ENCODE measurements around the gene FYB2.

The FYB2 gene

GRCh38 chr1:56806804-56807203 lies 12.4 kb downstream of the FYB2 start:
- TF ChIP-seq CTCF (conservative IDR thresholded peaks at IDR 0.05; ENCODE audit: low read depth, low read length) = no peak

GRCh38 chr1:56803561-56804156 lies 15.5 kb downstream of the FYB2 start:
- no peak overlapping the region for H2AFZ ChIP-seq (ENCODE audit: low read depth)
- peak; percentile 47 for TF ChIP-seq CTCF (conservative IDR thresholded peaks at IDR 0.05; ENCODE audit: low read depth, low read length)
- H3K79me2 ChIP-seq (ENCODE audit: insufficient read depth, low read depth) = no peaks in the 10 kb centered on the region
- H3K36me3 ChIP-seq (ENCODE audit: insufficient read depth) = no peaks in the 10 kb centered on the region
- no peak overlapping the region for H3K4me3 ChIP-seq (IDR thresholded peaks at IDR 0.05; ENCODE audit: insufficient read depth, low read depth, low read length)
- no peaks in the 10 kb centered on the region for H3K4me1 ChIP-seq (ENCODE audit: low read depth, poor library complexity, severe bottlenecking)
- no peak overlapping the region for H3K27ac ChIP-seq
- no peaks in the 10 kb centered on the region for H3K27me3 ChIP-seq (ENCODE audit: insufficient read depth, low read depth)
- no peak overlapping the region for H3K4me2 ChIP-seq
- H3K9ac ChIP-seq = no peak overlapping the region
- no peaks in the 10 kb centered on the region for H4K20me1 ChIP-seq (ENCODE audit: insufficient read depth)

More at GRCh38 chr1:56806804-56807203, 12.4 kb downstream of the FYB2 start:
- Histone ChIP-seq H3K27ac (no peak overlapping the region), H4K20me1 (ENCODE audit: insufficient read depth) (no peaks in the 10 kb centered on the region), H3K4me2 (no peak overlapping the region), H2AFZ (ENCODE audit: low read depth) (no peak overlapping the region), H3K36me3 (ENCODE audit: insufficient read depth) (no peaks in the 10 kb centered on the region), H3K27me3 (ENCODE audit: insufficient read depth, low read depth) (no peaks in the 10 kb centered on the region), H3K4me1 (ENCODE audit: low read depth, poor library complexity, severe bottlenecking) (no peaks in the 10 kb centered on the region), H3K79me2 (ENCODE audit: insufficient read depth, low read depth) (no peaks in the 10 kb centered on the region), H3K9ac (no peak overlapping the region), H3K4me3 (IDR thresholded peaks at IDR 0.05; ENCODE audit: insufficient read depth, low read depth, low read length) (no peak overlapping the region)

GRCh38 chr1:56799605-56800400 lies 19.4 kb downstream of the FYB2 start:
- H4K20me1 ChIP-seq (ENCODE audit: insufficient read depth) = no peaks in the 10 kb centered on the region
- no peak overlapping the region for H2AFZ ChIP-seq (ENCODE audit: low read depth)
- no peak overlapping the region for H3K4me3 ChIP-seq (IDR thresholded peaks at IDR 0.05; ENCODE audit: insufficient read depth, low read depth, low read length)
- no peaks in the 10 kb centered on the region for H3K36me3 ChIP-seq (ENCODE audit: insufficient read depth)
- no peaks in the 10 kb centered on the region for H3K27me3 ChIP-seq (ENCODE audit: insufficient read depth, low read depth)
- H3K4me1 ChIP-seq (ENCODE audit: low read depth, poor library complexity, severe bottlenecking) = no peaks in the 10 kb centered on the region
- no peak for TF ChIP-seq CTCF (conservative IDR thresholded peaks at IDR 0.05; ENCODE audit: low read depth, low read length)
- no peaks in the 10 kb centered on the region for H3K79me2 ChIP-seq (ENCODE audit: insufficient read depth, low read depth)
- no peak overlapping the region for H3K27ac ChIP-seq
- H3K4me2 ChIP-seq = no peak overlapping the region
- H3K9ac ChIP-seq = no peak overlapping the region

GRCh38 chr1:56798053-56798471 lies 21.1 kb downstream of the FYB2 start:
- Histone ChIP-seq H3K27ac (no peak overlapping the region), H3K27me3 (ENCODE audit: insufficient read depth, low read depth) (no peaks in the 10 kb centered on the region), H3K4me1 (ENCODE audit: low read depth, poor library complexity, severe bottlenecking) (no peaks in the 10 kb centered on the region), H3K4me2 (no peak overlapping the region), H2AFZ (ENCODE audit: low read depth) (no peak overlapping the region), H3K36me3 (ENCODE audit: insufficient read depth) (no peaks in the 10 kb centered on the region), H3K79me2 (ENCODE audit: insufficient read depth, low read depth) (no peaks in the 10 kb centered on the region), H3K4me3 (IDR thresholded peaks at IDR 0.05; ENCODE audit: insufficient read depth, low read depth, low read length) (no peak overlapping the region), H4K20me1 (ENCODE audit: insufficient read depth) (no peaks in the 10 kb centered on the region), H3K9ac (no peak overlapping the region)
- TF ChIP-seq CTCF (conservative IDR thresholded peaks at IDR 0.05; ENCODE audit: low read depth, low read length) = no peak

Measured in KMS-11 (cell line).